Stimulated activated CD4-positive, alpha-beta T cell treated with anti-CD3 and anti-CD28 coated beads, Interleukin-1b, Interleukin-23, amount 100 ng/mL, for 1 hour (primary cell): ENCODE data around the gene KCNQ1OT1.

Experiments used
- DNase-seq, 2 donors: peaks; one replicate each; pipeline ENCODE4 v3.0.0-alpha.2; 2020; ENCODE audit warnings: low read depth in 2 of 2

KCNQ1OT1 gene

GRCh38 chr11:2599561-2600189, 100.1 kb downstream of the KCNQ1OT1 start:
- DNase-seq = no peak

- no peak for DNase-seq
Observed at GRCh38 chr11:2595204-2595603, 104.6 kb downstream of the KCNQ1OT1 start.

- DNase-seq = no peak
Observed at GRCh38 chr11:2594267-2594666, 105.5 kb downstream of the KCNQ1OT1 start.

GRCh38 chr11:2593393-2593950, 106.3 kb downstream of the KCNQ1OT1 start:
- no peak for DNase-seq

- DNase-seq = no peak
Observed at GRCh38 chr11:2592559-2593392, 107.0 kb downstream of the KCNQ1OT1 start.

- no peak for DNase-seq
Observed at GRCh38 chr11:2591805-2592204, 108.0 kb downstream of the KCNQ1OT1 start.

GRCh38 chr11:2590965-2591754, 108.6 kb downstream of the KCNQ1OT1 start:
- no peak for DNase-seq

- DNase-seq = no peak
Observed at GRCh38 chr11:2590131-2590964, 109.4 kb downstream of the KCNQ1OT1 start.

- DNase-seq = no peak
Observed at GRCh38 chr11:2589538-2589934, 110.3 kb downstream of the KCNQ1OT1 start.

- DNase-seq = no peak
Observed at GRCh38 chr11:2588809-2589537, 110.8 kb downstream of the KCNQ1OT1 start.

GRCh38 chr11:2587976-2588748, 111.6 kb downstream of the KCNQ1OT1 start:
- no peak for DNase-seq

- DNase-seq = no peak
Observed at GRCh38 chr11:2587132-2587930, 112.5 kb downstream of the KCNQ1OT1 start.

GRCh38 chr11:2586793-2587131, 113.0 kb downstream of the KCNQ1OT1 start:
- DNase-seq = no peak

- no peak for DNase-seq
Observed at GRCh38 chr11:2586087-2586792, 113.6 kb downstream of the KCNQ1OT1 start.

GRCh38 chr11:2585566-2586086, 114.2 kb downstream of the KCNQ1OT1 start:
- no peak for DNase-seq

GRCh38 chr11:2584812-2585565, 114.8 kb downstream of the KCNQ1OT1 start:
- no peak for DNase-seq

GRCh38 chr11:2584434-2584811, 115.4 kb downstream of the KCNQ1OT1 start:
- no peak for DNase-seq

- DNase-seq = no peak
Observed at GRCh38 chr11:2583605-2583958, 116.2 kb downstream of the KCNQ1OT1 start.
